Measurements from ENCODE around the gene SLC9A9.

GRCh38 chr3:143650120-143650519 is 198.1 kb downstream of the SLC9A9 start:
- TF ChIP-seq POLR2A (IDR thresholded peaks at IDR 0.05) (no peak), CTCF (IDR thresholded peaks at IDR 0.05) (no peak)

Data from thyroid gland (tissue), 4 donors.